ENCODE measurements around the gene PTPRK.

The PTPRK gene

GRCh38 chr6:128244751-128245405, 275.5 kb downstream of the PTPRK start:
- no peak for DNase-seq (ENCODE audit: low spot score)

- DNase-seq (ENCODE audit: low spot score) = no peak
Observed at GRCh38 chr6:128242765-128243403, 277.5 kb downstream of the PTPRK start.

- DNase-seq (ENCODE audit: low spot score) = no peak
Observed at GRCh38 chr6:128241216-128241615, 279.2 kb downstream of the PTPRK start.

GRCh38 chr6:128240024-128240428, 280.4 kb downstream of the PTPRK start:
- no peak for DNase-seq (ENCODE audit: low spot score)

GRCh38 chr6:128239146-128239545, 281.3 kb downstream of the PTPRK start:
- DNase-seq (ENCODE audit: low spot score) = no peak

- DNase-seq (ENCODE audit: low spot score) = no peak
Observed at GRCh38 chr6:128238225-128238624, 282.2 kb downstream of the PTPRK start.

- DNase-seq (ENCODE audit: low spot score) = no peak
Observed at GRCh38 chr6:128235556-128235955, 284.8 kb downstream of the PTPRK start.

GRCh38 chr6:128233531-128233930, 286.9 kb downstream of the PTPRK start:
- no peak for DNase-seq (ENCODE audit: low spot score)

GRCh38 chr6:128230267-128230989, 290.0 kb downstream of the PTPRK start:
- DNase-seq (ENCODE audit: low spot score) = no peak

- DNase-seq (ENCODE audit: low spot score) = no peak
Observed at GRCh38 chr6:128225612-128226011, 294.8 kb downstream of the PTPRK start.

GRCh38 chr6:128216917-128217316, 303.5 kb downstream of the PTPRK start:
- DNase-seq (ENCODE audit: low spot score) = no peak

GRCh38 chr6:128209771-128210170, 310.6 kb downstream of the PTPRK start:
- no peak for DNase-seq (ENCODE audit: low spot score)

GRCh38 chr6:128208851-128209580, 311.4 kb downstream of the PTPRK start:
- DNase-seq (ENCODE audit: low spot score) = no peak

GRCh38 chr6:128208078-128208477, 312.3 kb downstream of the PTPRK start:
- DNase-seq (ENCODE audit: low spot score) = no peak

- no peak for DNase-seq (ENCODE audit: low spot score)
Observed at GRCh38 chr6:128206610-128207426, 313.6 kb downstream of the PTPRK start.

GRCh38 chr6:128204616-128205015, 315.8 kb downstream of the PTPRK start:
- no peak for DNase-seq (ENCODE audit: low spot score)

GRCh38 chr6:128202169-128202765, 318.1 kb downstream of the PTPRK start:
- no peak for DNase-seq (ENCODE audit: low spot score)

GRCh38 chr6:128200789-128201188, 319.6 kb downstream of the PTPRK start:
- DNase-seq (ENCODE audit: low spot score) = no peak

GRCh38 chr6:128199461-128199860, 320.9 kb downstream of the PTPRK start:
- no peak for DNase-seq (ENCODE audit: low spot score)

- no peak for DNase-seq (ENCODE audit: low spot score)
Observed at GRCh38 chr6:128192972-128193371, 327.4 kb downstream of the PTPRK start.

GRCh38 chr6:128188678-128189077, 331.7 kb downstream of the PTPRK start:
- DNase-seq (ENCODE audit: low spot score) = no peak

All from hematopoietic multipotent progenitor cell treated with erythropoietin and hydrocortisone succinate and interleukin-3 and kit ligand, for 15 days (in vitro differentiated cells).